HG02970 (cell line): ENCODE measurements around the gene PODXL.
"Not testable (repeated sequence)": the region's sequence is repeated elsewhere in the genome, so short reads cannot be mapped to it uniquely, and the experiment has no call there.

Source experiments
- ATAC-seq: cut with Tn5 transposase; IDR thresholded peaks from one replicate; pipeline ENCODE4 v1.9.1; 2021; ENCODE audit warnings: mild to moderate bottlenecking, moderate library complexity, moderate number of reproducible peaks; ENCODE audit not compliant: unreplicated experiment, low FRiP score

PODXL gene

DNA sequence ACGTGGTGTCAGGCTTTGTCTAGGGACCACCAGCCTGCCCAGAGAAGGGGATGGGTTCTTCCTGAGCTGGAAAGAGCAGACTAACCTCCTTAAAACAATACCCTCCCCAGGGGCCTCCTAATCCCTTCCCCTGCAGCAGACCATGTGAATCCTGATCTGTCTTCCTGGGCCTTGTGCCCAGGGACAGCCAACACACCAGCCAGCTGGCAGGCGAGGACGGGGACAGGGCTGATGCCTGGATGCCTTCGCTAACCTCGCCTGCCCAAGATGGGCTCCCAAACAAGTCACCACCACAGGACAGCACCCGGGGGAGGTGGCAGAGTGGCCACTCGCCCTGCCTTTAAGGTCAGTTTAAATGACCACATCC is 17.6 kb downstream of the PODXL start:
- ATAC-seq, result no peak

DNA sequence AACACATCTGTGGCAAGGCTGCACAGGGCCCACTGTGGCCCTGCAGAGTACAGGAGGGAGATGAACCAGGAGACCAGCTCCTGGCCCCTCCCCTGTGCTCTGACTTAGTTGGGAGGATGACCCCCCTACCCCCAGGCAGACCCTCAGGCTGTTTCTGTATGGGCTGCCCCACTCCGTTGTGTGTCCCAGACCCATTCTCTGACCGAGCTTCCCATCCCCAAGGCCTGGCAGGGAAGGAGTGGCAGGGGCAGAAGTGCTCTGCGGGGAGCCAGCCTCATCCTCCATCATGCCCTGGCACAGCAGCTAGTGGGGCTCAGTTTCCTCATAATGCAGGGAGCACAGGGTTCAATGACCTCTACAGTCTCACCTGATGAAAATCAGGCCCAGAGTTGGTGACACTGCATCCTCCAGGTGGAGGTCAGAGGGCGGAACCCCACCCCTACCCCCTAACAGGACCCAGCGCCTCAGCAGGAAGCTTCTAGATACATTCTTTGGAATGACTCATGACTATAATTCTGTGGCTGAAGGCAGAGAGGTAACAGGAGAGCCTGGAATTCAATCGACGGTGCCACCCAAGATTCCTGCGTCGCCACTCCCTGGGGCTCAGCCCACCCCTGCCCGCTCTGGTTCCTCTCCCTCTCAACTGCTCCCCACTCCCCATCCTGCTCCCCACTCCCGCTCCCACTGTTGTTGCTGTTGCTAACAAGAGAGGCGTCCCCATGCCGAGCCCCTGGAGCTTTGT is 18.2 kb downstream of the PODXL start:
- no peak for ATAC-seq

DNA sequence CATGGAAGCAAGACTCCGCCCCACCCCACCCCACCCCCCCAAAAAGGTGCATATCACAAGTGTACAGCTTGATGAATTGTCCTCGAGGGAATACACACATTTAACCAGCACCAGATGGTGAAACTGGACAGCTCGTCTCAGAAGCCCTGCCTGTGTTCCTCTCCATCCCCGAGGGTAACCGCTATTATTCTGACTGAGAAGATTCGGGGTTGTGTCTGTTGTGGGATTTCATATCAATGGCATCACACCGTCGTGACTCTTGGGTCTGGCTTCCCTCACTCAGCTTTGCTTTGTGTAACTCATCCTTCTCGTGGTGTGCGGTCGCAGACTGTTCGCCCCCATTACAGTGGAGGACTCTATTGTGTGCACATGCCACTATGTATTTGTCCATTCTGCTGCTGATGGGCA is 18.9 kb downstream of the PODXL start:
- ATAC-seq, result no peak

DNA sequence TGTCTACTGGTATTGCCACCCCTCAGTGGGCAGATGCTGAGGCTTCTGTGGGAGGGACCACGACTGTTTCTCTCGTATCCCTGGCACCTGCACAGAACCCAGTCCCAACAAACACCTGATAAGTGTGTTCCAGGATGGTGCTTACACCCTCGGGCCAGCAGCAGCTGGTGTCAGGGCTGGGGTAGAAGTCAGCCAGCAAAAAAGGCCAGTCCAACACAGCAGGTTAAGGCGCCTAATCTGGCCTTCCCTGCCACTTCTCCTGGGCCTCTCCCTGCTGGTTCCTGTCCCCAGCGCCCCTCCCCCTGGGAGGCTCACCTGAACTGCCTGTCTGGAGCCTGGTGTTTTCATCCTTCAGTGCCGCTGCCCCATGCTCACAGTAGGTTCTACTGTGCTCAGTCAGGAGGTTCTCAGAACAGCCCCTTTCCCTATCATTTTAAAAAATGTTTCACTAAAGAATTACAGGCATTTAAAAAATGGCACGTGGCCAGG is 20.0 kb downstream of the PODXL start:
- no peak for ATAC-seq

DNA sequence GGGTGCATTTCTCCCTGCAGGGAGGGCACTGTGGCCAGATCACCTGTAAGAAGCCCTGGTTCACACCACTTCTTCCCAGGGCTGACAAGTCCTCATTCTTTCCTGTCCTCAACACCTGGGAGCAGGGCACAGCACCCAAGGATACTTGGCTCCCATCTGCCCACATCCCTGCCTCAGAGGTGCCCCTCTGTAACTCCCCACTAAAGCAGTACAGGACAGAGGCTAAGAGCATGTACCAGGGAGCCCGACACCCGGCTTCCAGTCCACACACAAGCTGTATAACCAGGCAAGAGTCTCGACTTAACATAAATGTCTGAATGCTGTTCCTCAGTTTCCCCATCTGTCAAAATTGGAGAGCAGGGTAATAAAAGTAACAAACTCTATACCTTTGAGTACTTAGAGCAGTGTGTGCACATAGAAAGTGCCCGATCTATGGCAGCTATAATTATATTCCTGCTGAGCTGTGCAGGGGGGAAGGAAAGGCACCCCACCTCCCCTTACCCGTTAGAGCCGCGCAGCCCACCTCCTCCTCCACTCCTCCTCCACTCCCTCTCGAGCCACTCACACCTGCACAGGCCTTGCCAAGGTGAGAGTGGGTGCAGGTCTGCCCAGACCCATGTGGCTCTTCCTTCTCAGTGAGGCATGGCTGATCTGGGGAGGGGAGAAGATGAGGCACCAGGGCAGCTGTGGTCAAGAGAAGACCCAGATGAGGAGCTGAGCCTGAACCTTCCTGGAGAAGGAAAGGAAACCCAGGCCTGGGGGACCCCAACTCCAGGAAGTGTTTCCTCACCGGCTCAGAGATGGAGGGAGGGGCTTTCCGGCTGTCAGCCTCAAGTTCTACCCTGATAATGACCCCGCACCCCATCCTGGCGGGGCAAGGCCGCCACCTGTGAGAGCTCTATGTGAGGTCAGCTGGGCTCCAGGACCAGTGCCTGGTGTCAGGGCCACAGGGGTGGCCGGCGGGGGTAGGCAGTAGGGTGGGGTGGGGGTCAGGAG is 22.6 kb downstream of the PODXL start:
- ATAC-seq, result no peak

DNA sequence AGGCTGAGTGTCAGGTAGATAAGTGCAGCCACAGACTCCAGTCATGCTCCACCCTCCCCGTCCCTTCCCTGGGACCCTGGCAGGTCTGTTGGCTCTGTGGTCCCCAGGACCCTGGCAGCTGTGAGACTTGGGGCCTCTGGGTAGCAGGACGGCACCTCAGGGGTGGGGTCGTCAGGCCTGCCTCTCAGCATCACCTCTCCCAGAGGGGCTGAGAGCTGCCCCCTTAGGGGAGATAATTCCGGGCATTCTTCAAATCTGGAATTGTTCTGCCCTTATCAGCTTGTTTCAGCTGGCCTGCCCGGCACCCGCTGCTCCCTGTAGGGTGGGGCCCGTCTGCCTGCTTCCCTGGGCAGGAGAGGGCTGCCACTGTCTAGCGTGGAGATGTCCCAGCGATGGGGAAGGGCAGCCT is 23.3 kb downstream of the PODXL start:
- ATAC-seq, result no peak

DNA sequence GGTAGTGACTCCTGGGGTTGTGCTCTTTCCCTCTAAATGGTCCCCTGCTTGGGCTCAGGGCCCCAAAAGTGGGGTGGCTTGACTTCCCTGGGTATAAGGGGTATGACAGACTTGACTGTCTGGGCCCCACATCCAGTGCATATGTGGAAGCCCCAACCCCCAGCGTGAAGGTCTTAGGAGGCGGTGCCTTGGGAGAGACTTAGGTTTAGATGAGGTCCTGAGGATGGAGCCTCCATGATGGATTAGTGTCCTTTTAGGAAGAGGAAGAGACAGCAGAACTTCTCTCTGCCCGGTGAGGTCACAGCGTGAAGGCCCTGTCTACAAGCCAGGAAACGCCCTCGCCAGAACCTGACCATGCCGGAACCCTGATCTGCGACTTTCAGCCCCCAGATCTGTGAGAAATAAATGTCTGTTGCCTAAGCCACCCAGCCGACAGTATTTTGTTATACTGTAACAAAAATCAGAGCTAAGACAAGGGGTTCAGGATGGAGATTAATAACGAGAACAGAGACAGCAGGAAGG is 23.8 kb downstream of the PODXL start:
- no peak for ATAC-seq

DNA sequence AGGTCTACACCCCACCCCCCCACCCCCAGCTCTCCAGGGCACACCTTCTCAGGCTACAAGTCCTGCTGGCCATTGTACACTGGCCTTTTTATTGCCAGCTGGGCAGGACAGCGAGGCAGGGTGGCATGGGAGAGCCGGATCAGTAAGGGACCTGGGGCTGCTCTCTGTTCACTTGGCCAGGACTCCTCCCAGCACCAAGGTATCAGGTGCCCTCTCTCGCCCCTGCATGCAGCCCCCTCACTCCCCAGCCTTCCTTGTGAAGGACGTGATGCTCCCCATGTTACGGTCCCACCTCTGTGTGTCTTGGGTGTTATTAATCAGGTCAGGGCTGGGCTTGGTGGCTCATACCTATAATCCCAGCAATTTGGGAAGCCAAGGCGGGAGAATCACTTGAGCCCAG is 26.3 kb downstream of the PODXL start:
- no peak for ATAC-seq

DNA sequence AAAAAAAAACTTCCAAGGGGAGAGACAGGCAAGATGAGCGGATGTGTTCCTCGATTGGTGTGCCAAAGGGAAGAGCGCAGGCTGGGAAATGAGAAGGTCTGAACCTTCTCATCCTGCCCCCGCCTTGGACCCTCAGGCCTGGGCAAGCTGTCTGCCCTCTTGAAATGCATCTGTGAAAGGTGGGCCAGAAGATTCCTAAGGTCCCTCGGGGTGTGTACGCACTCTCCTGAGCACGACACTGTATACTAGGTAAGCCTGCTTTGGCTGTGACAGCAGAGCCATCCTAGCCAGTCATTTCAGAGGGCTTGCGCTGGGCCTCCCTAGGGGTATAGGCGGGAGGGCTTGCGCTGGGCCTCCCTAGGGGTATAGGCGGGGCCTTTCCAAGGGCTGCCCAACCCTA is 26.8 kb downstream of the PODXL start:
- ATAC-seq, result no peak

DNA sequence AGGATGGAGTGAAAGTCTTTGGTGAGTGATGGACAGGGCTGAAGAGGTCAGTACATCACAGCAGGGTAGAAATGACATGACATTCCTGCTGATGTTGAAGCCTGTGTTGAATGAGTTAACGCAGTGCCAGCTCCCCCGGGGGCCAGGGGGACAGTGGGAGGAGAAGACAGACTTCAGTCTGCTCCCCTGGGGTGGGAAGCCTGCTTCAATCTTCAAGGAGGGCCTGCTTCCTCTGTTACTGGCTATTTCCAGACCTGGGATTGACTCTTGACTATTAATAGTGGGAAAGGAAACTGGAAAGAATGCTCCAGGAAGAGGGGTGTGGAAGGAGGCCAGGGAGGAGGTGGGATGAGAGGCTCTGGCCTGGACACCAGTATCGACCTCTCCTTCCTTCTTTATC is 27.2 kb downstream of the PODXL start:
- no peak for ATAC-seq

DNA sequence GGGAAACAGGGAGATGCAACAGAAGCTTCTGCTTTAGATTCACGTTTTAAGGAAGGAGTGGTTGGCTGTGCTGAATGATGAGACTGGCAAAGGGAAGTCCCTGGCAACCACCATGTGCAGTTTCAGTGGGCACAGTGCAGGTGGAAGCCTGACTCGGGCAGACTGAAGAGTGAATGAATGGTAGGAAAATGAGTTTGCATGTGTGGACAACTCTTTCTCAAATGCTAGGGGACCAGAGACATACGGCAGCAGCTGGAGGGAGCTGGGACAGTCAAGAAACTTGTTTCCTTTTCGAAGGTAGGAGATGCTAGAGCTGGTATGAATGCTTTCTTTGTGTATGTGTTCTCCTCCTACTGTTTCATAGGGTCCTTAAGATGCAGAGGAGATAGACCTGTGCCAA is 29.0 kb downstream of the PODXL start:
- ATAC-seq, result no peak

DNA sequence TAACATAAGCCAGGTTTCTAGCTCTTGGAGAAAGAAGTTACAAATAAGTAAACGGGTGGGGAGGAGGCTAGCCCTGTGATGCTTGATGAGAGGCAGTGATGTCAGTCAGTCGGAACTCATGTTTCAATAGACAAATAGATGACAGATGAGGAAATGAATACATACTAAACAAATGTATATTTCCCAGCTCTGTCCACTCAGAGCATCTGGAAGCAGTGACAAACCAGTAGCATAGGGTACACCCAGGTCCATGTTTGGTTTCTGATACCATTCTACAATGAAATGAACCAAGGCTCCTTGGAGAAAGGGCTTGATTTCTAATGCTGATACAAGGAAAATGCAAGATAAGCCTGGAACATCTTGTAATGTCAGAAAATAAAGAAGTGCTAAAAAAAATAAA is 30.6 kb downstream of the PODXL start:
- ATAC-seq, result no peak

DNA sequence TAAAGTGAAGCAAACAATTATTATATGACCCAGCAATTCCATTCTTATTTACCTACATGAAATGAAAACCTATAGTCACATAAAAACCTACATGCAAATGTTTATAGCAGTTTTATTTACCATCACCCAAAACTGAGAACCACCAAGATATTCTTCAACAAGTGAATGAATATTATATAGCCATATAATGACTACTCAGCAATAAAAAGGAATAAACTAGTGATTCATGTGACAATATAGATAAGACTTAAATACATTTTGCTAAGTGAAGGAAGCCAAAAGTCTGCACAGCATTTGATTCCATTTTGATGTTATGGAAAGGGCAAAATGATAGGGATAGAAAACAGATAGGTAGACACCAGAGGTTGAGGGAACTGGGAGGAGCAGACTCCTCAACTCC is 31.7 kb downstream of the PODXL start:
- no peak for ATAC-seq

DNA sequence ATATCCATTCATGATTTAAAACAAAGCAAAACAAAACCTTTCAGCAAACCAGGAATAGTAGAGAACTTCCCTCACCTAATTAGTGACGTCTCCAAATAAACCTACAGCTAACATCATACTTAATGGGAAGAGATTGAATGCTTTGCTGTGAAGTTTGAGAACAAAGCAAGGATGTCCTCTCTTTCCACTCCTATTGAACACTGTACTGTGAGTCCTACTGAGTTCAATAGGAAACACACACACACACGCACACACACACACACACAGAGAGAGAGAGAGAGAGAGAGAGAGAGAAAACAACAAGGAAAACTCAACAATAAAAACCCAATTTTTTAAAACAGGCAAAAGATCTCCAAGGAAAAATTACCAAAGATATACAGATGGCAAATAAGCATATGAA is 32.3 kb downstream of the PODXL start:
- ATAC-seq, result no peak

DNA sequence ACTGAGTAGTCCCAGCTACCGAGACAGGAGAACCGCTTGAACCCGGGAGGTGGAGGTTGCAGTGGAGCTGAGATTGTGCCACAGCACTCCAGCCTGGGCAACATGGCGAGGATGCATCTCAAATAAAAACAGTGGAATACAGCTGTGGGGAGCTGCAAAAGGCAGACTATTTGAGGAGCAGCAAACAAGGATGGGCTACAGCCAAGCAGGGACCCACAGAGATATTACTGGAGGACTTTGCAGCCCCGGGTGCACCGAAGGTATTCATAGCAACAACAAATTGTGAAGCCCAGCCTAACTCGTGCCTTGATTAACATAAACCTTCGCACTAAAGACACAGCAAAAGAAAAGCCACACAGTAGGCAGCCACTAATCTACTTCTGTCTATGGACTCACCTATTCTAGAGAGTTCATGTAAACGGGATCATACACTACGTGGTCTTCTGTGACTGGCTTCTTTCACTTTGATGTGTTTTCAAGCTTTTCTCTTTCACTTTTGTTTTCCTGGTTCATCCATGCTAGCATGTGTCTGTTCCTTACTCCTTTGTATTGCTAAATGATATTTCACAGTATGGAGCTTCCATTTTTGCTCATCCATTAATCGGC is 34.0 kb downstream of the PODXL start:
- no peak for ATAC-seq

DNA sequence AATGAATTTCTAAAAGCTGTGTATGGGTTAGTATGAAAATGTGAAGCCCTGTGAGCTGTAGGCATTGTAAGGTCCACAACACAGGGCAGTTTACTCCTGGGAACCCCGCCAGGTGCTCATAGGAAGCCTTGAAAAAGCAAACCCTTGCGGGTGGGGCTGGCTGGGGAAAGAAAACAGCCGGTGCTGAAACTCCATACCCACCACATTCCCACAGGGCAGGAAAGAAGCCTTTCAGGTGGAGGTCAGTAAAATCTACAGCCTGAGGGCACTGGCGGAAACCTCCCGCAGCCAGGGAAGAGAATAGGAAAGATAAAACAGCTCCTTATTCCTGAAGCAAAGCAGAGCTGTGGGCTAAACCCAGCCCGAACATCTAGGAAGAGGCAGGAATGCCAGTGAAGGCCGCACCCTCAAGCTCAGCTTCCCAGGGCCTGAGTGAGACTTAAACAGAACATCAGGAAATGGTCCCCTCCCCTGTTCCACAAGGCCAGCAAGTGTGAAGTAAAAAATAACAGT is 34.7 kb downstream of the PODXL start:
- ATAC-seq, result no peak

DNA sequence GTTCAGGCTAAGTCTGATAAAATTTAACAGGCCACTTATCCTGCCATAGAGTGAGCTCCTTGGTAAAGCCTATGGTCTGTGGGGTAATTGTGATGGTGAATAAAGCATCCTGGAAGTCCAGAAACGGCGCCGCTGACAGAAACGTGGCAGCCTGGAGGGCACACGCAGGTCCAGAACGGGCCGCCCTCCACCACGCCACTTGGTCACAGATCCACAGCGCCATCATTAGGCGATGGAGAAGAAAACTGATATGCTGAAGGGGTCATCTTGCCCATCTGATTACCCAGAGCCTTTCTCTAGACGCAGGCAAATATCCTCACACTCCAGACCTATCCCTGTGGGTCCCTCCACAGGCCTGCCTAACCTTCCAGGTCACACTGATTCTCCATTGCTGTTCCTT is 37.8 kb downstream of the PODXL start:
- ATAC-seq, result no peak

DNA sequence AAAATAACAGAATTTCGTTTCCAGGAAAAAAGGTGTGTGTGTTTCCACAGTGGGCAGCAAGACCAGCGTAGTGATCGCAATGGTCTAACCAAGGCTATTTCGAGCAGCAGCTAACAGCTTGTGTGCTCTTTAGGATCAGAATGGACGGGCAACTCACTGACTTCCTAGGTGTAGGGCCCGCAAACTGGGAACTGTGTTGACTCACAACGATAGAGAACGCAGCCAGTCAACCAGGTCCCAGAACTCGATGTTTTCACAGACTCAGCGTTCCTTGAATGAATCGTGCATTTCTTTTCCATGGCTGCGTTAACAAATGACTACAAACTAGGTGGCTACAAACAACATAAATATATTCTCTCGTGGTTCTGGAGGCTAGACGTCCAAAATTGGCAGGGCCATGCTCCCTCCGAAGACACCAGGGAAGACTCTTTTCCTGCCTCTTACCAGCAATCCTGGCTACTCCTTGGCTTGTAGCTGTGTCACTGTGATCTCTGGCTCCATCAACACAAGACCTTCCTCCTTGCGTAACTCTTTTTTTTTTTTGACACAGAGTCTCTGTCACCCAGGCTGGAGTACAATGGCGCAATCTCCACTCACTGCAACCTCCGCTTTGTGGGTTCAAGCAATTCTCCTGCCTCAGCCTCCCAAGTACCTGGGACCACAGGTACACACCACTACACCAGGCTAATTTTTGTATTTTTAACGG is 39.1 kb downstream of the PODXL start:
- ATAC-seq, result no peak

DNA sequence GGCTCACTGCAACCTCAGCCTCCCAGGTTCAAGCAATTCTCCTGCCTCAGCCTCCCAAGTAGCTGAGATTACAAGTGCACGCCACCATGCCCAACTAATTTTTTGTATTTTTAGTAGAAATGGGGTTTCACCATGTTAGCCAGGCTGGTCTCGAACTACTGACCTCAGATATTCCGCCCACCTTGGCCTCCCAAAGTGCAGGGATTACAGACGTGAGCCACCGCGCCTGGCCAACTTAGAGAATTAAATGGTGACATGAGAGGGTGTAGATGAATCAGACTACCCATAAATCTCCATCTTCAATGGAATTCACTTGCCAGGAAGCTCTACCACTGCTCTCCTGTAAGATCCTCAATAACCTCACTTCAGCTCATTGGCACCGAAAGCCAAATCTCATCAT is 41.0 kb downstream of the PODXL start:
- ATAC-seq, result not testable (repeated sequence)
